KBM-7 (cell line): Measurements from ENCODE around the gene GRHL1.
"Not testable (repeated sequence)": the region's sequence is repeated elsewhere in the genome, so short reads cannot be mapped to it uniquely, and the experiment has no call there.

ENCODE experiments used
- DNase-seq: peaks from one replicate; pipeline ENCODE4 v3.0.0-alpha.2; 2015
- in situ Hi-C: fragments of 300-500 bp; cut with MboI; formaldehyde crosslinking; loops from 2 replicates; pipeline ENCODE4 v1.14.3; 2020; ENCODE audit warnings: low sequenced_read_pairs, low pct_unique_long_range_greater_than_20kb, mixed read lengths

Gene GRHL1, protein sequence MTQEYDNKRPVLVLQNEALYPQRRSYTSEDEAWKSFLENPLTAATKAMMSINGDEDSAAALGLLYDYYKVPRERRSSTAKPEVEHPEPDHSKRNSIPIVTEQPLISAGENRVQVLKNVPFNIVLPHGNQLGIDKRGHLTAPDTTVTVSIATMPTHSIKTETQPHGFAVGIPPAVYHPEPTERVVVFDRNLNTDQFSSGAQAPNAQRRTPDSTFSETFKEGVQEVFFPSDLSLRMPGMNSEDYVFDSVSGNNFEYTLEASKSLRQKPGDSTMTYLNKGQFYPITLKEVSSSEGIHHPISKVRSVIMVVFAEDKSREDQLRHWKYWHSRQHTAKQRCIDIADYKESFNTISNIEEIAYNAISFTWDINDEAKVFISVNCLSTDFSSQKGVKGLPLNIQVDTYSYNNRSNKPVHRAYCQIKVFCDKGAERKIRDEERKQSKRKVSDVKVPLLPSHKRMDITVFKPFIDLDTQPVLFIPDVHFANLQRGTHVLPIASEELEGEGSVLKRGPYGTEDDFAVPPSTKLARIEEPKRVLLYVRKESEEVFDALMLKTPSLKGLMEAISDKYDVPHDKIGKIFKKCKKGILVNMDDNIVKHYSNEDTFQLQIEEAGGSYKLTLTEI

DNA sequence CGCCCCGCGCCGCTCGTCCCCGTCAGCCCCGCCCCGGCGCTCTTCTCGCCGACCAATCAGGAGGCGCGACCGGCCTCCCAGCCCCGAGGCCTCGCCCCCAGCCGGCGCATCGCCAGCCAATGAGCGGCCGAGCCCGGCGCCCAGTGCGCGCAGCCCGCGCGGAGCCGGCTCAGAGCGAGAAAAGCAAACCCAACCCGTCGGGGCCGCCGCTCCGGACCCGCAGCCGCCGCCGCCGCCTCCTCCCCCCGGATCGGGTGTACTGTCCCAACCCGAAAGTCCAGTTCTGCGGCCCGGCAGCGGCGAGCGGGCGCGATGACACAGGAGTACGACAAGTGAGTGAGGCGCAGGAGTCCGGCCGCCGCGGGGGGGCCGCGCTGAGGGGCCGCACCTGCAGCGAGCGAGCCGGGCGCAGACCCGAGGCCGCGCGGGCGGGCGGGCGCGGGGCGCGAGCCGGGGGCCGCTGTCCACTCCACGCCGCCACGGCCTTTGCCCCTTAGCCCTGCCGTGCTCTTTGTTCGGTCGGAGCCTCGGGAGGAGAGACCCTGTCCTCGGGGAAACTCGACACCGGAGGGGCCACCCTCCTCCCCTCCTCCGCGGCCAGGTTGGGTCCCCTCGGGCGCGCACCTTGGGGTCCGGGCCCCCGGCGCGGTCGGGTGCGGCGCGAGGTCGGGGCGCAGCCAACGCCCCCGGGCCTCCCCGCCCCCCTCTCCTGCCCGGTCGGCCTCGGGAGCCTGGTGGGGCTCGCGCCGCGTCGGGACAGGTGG lies at the start of gene GRHL1:
TSS of gene GRHL1 (plus strand) at position 172 of the 764 bp plus-strand sequence. CDS start at position 313, 141 bp downstream.
- in situ Hi-C loops, result no loop called here

DNA sequence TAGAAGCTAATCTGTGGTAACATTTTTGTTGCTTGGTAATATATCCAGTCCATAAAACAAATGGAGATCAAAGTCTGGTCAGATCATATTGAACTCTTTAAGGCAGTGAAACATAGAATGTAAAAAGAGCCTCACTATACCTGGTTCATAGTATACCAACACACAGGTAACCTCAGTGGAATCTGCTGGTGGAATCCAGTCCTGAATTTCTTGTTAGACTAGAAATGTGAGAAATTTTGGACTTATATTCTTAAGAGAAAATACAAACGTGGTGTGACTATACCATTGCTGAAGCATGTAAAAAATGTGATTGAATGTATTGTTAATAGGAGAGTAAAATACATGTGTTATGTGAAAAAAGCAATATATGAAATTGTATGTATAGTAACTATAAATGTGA lies 46.1 kb upstream of the GRHL1 start:
- DNase-seq, result no peak
- in situ Hi-C loops, result no loop called here

More for the DNA sequence above, at the start of gene GRHL1:
- peak; percentile 89 for DNase-seq

DNA sequence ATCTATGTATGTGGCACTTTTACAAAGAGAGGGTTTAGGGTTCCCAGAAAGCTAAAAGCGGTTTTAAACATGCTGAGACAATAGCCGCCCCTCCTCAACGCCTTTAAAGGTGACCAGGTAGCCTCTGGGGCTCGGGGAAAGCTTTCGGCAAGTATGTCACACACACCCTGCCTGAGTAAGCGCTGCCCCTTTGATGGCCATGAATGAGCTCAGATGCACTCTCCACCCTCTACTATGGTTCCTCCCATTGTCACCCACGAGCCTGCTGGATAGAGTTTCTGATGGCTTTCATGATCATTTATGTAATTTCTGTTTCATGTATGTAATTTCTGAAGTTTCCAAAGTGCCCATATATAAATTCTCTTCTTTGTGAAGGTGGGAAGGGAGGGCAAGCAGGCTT lies 44.1 kb upstream of the GRHL1 start:
- no peak for DNase-seq
- in situ Hi-C loops, result no loop called here

DNA sequence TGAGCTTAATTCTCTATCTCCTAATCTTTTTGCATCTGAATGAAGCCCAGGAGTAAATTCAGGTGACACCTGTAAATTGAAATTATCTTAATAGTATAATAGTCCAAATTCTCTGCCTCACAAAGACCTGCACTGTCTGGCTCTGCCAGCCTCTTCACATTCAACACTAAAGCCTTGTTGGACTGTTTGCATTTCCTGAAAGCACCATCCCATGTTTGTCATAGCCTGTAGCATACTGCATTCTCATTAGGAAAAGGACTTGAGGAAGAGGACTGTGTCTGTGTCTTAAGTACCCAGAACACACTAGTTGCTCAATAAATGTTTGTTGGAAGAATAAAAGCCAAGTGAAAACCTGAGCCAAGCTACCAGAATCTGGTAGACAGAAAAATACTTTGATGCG lies 42.9 kb upstream of the GRHL1 start:
- no peak for DNase-seq
- in situ Hi-C loops, result no loop called here

DNA sequence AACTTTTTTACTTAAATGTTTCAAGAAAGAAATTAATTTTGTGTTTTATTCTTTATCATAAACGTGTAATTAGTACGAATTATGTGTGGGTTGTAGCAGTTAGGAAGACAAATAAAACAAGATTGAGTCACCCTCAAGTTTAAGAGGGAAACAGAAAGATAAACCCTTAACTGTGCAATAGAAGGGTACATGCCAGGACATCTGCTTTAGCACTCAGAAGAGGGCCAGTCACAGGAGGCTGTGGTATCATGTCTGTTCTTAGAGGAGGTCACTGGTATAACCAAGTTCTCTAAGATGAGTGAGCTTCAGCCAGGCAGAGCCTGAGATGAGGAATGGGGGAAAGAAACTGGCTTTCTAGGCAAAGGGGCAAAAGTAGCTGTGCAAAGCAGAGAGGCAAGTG lies 42.4 kb upstream of the GRHL1 start:
- no peak for DNase-seq
- in situ Hi-C loops, result no loop called here

DNA sequence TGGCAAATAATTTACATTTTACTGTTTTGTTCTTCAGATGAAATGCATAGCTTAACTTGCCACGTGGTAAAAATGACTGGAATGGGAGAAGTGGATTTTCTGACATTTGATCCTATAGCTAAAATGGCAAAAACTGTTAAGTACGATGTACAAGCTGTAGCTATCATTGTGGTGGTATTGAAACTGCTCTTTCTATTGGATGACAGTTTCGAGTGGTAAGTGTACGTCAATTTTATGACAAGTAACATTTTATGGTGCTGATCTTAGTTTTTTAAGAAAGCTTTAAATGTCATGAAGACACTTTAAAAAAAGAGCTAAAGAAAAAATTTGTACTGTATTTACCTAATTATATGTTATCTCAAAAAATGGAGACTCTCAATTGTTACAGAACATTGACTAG lies 40.8 kb upstream of the GRHL1 start:
- in situ Hi-C loops, result no loop called here
- DNase-seq, result no peak

DNA sequence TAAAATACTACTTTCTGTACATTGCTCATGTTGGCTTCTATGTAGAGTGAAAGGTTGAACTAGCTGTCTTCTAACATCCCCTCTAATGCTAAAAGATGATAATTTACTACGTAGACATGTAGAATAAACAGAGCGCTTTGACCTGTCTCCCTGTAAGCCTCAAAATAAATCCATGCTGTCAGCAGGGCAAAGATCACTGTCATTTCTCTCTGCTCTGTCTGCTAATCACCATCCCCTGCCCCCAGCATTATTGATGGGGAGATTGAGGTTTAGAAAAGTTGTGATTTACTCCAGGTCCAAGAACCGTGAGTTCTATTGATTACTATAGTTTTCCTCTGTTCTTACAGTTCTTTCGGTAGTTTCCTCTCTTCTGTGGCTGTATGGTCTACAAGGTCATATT lies 39.0 kb upstream of the GRHL1 start:
- in situ Hi-C loops, result no loop called here
- DNase-seq, result no peak

DNA sequence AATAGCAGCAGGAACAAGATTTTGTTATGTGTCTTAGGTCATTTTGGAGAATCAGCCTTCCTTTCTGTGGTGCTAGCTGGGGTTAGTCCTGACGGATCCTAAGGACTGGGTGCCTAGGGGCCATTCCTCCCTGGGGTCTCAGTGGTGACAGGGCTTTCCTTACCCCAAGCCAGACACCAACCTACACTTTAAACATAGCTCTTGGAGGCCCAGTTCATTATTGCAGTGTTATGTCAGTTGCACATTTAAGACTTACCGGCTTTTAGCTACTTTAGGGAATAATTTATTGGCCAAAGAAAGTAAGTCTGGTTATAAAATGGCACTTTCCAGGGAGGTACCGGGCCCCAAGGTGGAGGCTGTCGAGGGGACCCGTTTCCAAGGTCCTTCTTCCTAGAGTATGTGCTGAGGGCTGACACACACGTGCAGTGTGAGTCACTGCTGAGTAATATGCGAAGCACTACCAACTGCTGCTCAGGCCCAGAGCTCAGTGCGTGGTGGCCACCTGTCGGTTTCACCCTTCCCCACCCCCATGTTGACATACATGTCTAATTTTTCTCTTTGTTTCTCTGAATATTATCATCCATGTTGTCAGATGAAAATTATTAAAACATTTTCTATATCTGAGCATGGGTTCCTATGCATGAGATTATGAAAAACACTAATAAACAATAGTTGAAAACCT lies 37.0 kb upstream of the GRHL1 start:
- DNase-seq, result no peak
- in situ Hi-C loops, result no loop called here

DNA sequence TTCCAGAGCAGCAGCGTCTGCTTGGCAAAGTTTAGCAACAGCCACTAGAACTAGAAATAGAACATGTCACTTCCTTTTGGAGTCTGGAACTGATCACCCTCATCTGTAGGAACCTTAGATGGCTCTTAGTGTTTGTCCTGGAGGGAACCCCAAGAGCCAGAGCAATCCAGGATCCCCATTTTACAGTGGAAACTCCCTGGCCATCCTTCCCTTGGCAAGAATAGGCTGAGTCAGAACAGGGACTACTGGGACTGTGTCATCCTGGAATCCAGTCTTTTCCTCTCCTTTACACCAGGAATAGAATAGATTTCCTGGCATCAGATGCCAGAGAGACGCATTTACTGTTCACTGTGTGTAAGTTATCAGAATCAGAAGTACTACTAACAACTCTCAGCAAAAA lies 33.2 kb upstream of the GRHL1 start:
- in situ Hi-C loops, result no loop called here
- no peak for DNase-seq

DNA sequence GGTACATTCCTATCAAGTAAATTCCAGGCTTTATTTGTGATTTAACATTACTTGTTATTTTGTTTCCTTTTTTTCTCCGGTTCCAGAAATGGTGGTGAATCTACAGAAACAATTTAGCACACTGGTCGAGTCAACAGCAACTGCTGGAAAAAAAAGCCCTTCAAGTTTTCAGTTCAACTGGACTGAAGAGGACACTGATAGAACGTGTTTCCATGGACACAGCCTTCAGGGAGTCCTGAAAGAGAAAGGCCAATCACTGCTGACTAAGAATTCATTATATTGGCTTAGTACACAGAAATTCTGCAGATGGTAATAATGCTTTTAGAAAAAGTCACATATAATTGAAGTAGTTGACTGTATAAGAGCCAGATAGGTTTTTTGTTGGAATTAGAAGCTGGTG lies 32.0 kb upstream of the GRHL1 start:
- in situ Hi-C loops, result no loop called here
- DNase-seq, result no peak

DNA sequence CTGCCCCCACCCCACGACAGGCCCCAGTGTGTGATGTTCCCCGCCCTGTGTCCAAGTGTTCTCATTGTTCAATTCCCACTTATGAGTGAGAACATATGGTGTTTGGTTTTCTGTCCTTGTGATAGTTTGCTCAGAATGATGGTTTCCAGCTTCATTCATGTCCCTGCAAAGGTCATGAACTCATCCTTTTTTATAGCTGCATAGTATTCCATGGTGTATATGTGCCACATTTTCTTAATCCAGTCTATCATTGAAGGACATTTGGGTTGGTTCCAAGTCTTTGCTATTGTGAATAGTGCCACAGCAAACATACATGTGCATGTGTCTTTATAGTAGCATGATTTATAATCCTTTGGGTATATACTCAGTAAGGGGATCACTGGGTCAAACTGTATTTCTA lies 24.5 kb upstream of the GRHL1 start:
- in situ Hi-C loops, DNase-seq: not testable (repeated sequence)

DNA sequence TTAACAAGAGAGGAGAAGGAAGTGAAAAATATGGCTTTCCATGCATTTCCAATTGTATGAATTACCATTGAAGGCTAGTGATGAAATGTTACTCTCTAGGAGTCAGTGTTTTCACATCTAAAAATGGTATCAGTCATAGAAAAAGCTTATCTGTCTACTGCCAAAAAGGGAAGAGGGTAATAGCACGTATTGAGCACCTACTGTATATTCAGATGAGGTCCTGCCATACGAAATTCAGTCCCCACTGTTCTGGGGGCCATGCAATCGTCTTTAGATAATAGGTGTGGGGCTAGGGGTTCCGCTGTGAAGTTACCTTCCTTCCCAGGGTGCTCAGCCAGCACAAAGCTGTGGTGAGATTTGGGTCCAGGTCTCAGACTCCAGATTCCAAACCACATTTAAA lies 14.2 kb upstream of the GRHL1 start:
- no peak for DNase-seq
- in situ Hi-C loops, result no loop called here

DNA sequence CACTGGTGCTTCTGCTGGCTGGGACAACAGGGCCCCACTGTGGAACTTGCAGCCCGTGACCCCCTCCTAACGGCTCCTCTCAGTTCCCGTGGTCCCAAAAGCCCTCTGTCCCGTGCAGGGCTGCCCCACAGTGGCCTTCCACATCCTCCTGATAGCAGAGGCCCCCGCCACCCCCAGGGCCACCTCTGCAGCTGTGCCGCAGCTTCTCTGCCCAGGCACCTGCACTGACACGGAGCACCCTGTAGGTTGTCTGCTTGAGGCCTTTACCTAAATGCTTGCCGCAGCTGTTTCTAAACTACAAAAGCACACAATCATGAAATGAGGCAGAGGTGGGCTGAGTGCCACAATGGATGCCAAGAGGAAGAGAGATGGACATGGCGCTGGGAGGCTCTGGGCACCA lies 13.5 kb upstream of the GRHL1 start:
- in situ Hi-C loops, result no loop called here
- no peak for DNase-seq

DNA sequence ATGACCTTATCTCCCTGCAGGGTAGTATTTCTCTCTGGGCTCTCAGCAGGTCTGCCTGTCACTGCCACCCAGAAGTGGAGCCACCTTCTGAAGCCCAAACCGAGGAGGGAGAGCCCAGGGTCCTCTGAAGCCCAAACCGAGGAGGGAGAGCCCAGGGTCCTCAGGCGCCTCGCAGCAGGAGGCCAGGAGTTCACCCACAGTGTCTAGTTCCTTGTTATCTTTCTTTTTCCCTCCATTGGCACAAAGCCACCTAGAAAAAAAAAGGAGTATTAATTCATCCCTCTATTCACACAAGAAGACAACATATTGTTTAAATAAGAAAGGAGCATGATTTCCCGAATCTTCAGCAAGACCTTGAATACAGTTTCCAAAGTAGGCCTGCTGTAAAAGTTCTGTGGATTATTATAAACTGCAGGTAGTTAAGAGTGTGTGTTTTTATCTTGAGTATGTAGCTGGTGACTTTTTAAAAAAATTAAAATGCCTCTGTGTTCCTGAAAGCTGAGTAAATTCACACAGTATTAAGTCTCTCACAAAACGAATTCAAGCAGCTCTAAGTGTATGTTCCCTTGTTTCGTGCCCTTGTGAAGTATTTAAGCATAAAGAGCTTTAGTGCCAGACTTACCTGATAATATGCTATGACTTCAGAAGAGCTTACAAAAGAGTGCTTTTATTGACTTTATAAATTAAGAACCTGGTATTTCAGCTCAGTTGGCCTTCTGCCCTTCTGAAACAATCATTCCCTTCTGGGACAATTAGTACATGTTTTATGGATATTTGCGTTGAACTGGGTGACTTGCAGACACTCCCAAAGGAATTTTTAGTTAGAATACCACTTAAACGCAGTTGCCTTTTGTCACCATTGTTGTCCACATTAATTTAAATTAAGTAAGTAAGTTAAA lies 11.7 kb upstream of the GRHL1 start:
- in situ Hi-C loops, result no loop called here
- no peak for DNase-seq

DNA sequence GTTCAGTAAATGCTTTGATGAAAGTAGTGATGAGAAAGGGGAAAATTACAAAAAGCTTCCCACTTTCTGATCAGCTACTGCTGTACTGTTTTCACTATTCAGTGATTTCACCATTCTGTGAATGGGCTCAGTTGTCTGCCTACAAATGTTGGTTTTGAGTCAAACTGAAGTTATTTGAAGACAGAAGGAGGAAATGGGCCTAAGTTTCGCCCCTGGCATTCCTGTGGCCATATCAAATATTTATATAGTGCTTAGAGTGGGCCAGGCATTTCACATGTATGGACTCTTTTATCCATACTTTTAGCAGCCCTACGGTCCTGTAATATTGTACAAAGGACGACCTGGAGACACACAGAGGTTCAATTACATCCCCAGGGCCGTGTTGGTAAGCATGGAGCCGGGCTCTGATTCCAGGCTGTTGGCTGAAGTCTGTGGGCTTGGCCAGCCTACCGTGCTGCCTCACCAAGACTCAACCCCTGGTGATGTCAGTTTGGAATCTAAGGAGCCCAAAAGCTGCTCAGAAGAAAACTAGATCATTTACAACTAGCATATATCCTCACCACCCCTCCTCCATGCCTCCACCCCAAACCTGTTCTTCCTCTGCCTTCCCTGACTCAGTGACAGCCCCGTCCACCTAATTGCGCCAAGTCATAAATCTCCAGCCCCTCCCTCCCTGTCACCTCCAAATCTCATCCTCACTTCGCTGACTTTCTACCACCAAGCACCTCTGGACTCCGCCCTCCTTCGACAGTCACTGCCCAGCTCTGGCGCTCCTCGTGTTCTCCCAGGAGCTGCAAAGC lies 10.1 kb upstream of the GRHL1 start:
- DNase-seq, result no peak
- in situ Hi-C loops, result no loop called here

DNA sequence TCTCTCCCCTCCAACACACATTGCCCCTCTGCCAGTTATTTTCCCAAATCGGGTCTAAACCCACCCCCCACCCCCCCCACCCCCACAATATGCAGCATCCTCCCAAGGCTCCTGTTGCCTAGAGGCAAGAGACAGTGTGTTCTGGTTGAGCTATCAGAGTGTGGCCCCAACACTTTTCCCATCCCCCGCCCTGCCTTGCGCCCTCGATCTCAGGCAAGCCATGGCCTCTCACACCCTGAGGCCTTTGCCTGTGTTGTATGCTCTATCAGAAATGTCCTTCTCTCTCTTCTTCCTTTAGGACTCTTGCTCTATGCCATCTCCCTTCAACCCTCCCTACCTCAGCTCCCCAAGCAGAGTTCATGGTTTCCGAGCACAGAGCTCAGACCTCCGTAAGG lies 9.5 kb upstream of the GRHL1 start:
- no peak for DNase-seq
- in situ Hi-C loops, result no loop called here

DNA sequence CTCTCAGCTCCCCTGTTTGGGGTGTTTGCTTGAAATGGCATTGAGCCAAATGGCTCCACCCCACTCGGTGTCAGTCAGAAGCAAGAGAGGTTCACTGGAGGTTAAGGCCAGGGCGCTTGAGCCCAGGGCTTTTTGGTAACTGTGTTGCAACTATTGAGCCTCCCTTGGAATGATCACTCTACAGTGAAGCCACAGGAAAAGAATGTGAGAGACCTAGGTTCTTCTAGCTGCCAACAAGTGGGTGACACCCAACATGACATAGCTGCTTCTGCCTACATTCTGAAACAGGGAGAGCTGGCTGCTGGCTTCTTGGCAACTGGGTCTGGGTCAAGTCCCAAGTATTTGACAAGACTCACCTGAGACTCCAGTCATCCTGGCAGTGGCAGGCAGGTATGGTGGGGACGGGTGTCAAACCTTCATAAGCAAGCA lies 7.1 kb upstream of the GRHL1 start:
- no peak for DNase-seq
- in situ Hi-C loops, result no loop called here

DNA sequence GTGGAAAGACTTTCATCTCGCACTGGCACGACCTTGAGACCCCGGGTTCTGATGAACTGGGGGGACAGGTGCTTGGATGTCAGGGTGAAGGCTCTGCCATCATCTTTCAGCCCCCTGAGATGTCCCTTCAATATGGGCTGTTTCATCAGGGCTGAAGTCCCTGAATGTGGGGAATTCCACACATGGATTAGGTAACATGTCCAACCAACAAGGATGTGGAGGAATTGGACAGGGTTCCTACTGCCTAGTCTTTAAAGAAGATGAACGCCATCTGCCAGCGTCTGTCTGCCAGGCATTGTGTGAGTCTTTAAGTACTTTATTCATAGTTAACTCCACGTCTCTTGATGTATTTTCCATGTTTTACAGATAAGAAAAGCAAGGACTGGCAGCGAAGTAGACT lies 5.9 kb upstream of the GRHL1 start:
- no peak for DNase-seq
- in situ Hi-C loops, result no loop called here
